Activated effector memory CD4-positive, alpha-beta T cell treated with Interleukin-2 at 50 U/mL for 16 hours (primary cell): ENCODE data around the gene PCDHB5.
"Not testable (repeated sequence)": the region's sequence is repeated elsewhere in the genome, so short reads cannot be mapped to it uniquely, and the experiment has no call there.

Experiments
- DNase-seq: peaks from one replicate; pipeline ENCODE4 v3.0.0-alpha.2; 2020

Gene PCDHB5

DNA sequence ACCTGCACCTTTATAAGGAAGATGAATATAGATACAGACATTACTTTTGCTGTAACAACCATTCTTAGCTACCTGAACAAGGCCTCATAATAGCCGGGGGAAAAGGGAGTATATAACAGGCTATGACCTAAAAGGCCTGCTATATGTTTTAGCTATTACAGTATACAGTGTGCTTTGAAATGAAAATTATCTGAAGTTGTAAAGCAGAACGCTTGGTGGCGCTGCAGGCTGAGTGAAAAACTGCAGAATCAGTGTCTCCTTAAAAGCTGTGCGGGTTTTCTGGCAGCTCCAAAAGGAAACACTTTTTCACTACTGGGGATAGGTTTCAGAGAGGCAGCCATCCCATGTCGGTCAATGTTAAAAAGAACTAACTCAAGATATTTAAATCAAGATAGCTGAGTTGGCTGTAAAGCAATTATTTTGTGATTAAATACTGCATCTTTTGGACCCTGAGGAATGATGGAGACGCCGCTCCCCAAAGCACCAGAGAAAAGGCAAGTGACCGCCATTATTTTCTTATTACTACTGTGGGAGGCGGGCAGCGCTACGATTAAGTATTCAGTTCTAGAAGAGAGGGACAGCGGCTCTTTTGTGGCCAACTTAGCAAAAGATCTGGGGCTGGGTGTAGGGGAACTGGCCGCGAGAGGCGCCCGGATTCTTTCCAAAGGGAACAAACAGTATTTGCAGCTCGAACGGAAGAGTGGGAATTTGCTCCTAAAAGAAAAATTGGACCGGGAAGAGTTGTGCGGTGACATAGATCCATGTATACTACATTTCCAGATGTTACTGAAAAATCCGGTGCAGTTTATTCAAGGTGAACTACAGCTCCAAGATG, 20.8 kb downstream of the PCDHB5 start:
- DNase-seq, result no peak

- not testable (repeated sequence) for DNase-seq
These were observed 22.4 kb downstream of the PCDHB5 start for GRCh38 chr5:141157356-141157755.

- DNase-seq, result not testable (repeated sequence)
These were observed 22.9 kb downstream of the PCDHB5 start for GRCh38 chr5:141157901-141158300.

DNA sequence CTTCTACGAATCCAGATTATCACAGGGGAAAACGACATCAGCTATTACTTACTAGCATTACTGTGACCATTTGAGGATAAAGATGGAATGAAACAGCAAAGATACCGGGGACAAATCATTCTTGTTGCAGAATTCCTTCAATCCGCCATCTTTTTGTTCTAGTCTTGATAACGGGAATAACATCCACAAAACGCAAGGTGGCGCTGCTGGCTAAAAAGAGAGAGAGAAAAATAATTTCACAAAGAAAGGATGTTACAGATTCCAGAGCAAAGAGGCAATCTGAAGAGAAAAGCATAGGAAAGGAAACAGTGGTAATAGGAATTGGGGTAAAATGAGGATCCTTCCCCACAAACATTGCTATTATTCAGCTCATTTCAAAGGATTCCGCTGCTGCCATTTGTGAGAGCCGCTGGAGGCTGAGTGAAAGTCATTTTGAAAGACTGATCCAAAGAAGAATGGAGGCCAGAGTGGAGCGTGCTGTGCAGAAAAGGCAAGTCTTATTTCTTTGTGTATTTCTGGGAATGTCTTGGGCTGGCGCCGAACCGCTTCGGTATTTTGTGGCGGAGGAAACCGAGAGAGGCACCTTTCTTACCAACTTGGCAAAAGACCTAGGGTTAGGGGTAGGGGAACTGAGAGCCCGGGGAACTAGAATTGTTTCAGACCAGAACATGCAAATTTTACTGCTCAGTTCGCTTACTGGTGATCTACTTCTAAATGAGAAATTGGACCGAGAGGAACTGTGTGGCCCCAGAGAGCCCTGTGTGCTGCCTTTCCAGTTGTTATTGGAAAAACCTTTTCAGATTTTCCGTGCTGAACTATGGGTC, 37.6 kb downstream of the PCDHB5 start, which contains the start of gene PCDHB7:
PCDHB7 (plus strand) TSS at position 264 of the 824 bp plus-strand sequence; CDS start at position 456, 192 bp downstream.
- no peak for DNase-seq

DNA sequence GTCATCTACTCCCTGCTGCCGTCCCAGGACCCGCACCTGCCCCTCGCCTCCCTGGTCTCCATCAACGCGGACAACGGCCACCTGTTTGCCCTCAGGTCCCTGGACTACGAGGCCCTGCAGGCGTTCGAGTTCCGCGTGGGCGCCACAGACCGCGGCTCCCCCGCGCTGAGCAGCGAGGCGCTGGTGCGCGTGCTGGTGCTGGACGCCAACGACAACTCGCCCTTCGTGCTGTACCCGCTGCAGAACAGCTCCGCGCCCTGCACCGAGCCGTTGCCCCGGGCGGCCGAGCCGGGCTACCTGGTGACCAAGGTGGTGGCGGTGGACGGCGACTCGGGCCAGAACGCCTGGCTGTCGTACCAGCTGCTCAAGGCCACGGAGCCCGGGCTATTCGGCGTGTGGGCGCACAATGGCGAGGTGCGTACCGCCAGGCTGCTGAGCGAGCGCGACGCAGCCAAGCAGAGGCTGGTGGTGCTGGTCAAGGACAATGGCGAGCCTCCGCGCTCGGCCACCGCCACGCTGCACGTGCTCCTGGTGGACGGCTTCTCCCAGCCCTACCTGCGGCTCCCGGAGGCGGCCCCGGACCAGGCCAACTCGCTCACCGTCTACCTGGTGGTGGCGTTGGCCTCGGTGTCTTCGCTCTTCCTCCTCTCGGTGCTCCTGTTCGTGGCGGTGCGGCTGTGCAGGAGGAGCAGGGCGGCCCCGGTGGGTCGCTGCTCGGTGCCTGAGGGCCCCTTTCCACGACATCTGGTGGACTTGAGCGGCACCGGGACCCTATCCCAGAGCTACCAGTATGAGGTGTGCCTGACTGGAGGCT, 39.5 kb downstream of the PCDHB5 start:
- DNase-seq, result not testable (repeated sequence)

DNA sequence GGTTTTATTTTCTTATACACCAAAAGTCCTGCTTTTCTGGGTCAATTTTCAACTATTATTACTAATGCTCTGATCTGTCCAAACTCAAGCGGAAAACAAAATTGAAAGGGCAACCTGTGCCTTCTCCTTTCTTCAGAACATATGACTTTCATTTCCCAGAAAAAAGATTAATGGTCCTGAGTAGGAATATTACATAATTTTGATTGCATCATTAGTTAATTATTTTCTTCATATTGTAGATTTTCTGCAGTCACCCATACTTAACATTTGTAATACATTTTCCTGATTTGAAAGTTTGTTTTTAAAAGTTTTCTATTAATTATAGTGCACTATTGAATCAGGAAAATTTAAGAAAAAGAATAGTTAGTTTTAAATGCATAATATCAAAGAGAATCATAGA, 40.9 kb downstream of the PCDHB5 start:
- no peak for DNase-seq

DNA sequence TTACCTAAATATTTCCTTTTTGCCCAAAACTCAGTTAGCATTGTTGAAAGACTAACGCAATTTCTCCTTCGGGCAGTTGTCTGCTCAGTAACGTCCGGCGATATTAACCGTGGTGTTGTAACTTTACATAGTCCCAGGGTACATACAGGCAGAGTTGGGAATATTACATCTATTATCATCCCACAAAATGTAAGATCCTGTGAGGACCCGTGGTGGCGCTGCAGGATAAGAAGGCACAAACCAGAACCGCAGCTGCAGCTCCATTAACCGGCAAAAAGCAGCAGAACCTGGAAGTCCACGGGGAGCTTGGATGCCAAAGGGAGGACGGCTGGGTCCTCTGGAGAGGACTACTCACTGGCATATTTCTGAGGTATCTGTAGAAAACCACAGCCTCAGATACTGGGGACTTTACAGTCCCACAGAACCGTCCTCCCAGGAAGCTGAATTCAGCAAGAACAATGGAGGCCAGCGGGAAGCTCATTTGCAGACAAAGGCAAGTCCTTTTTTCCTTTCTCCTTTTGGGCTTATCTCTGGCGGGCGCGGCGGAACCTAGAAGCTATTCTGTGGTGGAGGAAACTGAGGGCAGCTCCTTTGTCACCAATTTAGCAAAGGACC, 42.7 kb downstream of the PCDHB5 start, which contains the start of gene PCDHB8:
PCDHB8 (plus strand) TSS at position 214 of the 615 bp plus-strand sequence; CDS start at position 459, 245 bp downstream.
- DNase-seq, result not testable (repeated sequence)

GRCh38 chr5:141179371-141179770, 44.4 kb downstream of the PCDHB5 start:
- not testable (repeated sequence) for DNase-seq

DNA sequence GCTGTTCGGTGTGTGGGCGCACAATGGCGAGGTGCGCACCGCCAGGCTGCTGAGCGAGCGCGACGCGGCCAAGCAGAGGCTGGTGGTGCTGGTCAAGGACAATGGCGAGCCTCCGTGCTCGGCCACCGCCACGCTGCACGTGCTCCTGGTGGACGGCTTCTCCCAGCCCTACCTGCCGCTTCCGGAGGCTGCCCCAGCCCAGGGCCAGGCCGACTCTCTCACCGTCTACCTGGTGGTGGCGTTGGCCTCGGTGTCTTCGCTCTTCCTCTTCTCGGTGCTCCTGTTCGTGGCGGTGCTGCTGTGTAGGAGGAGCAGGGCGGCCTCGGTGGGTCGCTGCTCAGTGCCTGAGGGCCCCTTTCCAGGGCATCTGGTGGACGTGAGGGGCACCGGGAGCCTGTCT, 44.9 kb downstream of the PCDHB5 start:
- DNase-seq, result not testable (repeated sequence)

- no peak for DNase-seq
These were observed 45.3 kb downstream of the PCDHB5 start for GRCh38 chr5:141180313-141180712.

DNA sequence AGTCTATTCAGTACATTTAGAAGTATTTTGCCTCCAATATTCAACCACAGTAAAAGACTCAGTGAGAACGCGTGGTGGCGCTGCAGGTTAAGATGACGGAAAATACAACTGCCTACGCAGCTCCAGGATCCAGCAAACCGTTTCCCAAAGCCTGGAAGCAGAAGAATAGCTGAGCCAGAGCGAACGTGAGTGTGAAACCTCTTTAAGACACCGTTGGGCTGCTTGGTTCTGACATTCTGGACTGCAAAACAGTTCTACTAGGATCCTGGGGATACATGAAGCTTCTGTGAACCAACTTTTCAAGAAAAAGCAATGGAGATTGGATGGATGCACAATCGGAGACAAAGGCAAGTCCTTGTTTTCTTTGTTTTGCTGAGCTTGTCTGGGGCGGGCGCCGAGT, 47.2 kb downstream of the PCDHB5 start, which contains the start of gene PCDHB16:
PCDHB16 (plus strand) TSS at position 140 of the 400 bp plus-strand sequence; CDS start at position 313, 173 bp downstream.
- no peak for DNase-seq

- not testable (repeated sequence) for DNase-seq
These were observed 49.3 kb downstream of the PCDHB5 start for GRCh38 chr5:141184117-141184855.

- no peak for DNase-seq
These were observed 52.0 kb downstream of the PCDHB5 start, which contains the start of gene PCDHB9 for GRCh38 chr5:141186897-141187512. PCDHB9 (plus strand) TSS chr5:141187161; CDS start chr5:141187319, 158 bp downstream.
